CD4-positive, alpha-beta T cell treated with Interleukin-10 for 1 hour (primary cell): ENCODE results near the gene VAV2.

Experiments used
- DNase-seq: peaks from one replicate; pipeline ENCODE4 v3.0.0-alpha.2; 2020

Gene VAV2

DNA sequence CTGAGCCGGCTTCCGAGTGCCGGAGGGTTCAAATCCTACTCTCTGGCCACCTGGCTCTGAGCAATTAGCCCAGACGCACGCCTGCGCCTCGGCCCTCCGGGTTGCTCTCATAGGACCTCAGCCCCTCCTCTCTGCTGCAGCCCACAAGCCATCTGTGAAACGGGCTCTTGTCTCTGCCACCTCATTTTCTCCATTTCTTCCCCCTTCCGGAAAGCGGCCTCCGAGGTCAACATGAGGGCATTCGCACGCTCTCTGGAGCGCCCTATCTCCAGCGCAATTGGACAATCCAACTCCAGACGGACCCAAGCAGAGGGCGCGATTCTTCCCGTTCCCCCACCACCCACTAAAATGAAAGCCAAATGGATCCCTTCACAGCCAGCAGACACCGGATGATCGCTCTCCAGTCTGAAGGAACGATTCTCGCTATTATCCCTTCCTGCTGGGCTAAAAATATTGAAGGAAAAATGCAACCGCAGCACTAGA, 41.5 kb downstream of the VAV2 start:
- no peak for DNase-seq

DNA sequence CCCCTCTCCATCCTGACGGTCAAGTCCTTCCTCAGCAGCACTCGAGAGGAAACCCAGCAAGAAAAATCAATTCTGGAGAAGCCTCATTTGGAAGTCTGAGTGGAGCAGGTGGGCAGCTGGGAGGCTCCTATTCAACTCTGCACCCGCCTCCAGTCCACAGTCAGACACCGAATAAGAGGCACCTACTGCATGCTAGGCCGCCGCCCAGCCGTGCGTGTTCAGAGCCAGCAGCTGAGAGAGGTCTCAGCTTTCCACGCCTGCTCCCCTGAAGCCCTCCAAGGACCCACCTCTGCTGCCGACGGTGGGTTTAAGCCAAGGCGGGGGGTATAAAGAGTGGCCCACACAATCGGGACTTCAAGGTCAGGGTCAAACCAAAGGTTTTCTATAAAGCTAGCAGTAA, 41.9 kb downstream of the VAV2 start:
- DNase-seq = no peak

DNA sequence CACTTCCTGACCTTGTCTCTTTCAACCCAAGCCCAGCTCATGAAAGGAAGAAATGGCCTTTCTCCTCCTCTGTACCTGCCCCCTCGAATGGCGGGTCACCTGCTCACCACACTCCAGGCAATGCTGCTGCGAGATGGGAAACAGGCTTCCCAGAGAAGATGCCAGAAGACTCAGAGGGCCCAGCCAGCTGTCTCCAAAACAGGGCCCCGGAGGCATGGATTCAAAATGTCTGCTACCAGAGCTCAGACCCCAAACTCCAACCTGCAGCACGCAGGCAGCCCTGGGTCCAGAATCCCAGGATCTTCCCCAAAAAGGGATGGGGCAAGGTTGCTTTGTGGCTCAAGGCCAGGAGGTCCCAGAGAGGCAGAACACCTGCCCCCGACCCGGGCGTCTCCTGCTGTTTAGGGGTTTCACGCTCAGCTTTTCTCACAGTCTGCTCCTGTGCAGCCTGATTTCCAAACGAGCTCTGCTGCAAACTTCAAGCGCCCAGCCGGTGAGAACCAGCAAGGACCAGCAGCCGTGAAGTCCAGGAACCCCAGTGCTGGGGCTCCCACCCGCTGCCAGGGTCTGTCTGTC, 42.5 kb downstream of the VAV2 start:
- no peak for DNase-seq

DNA sequence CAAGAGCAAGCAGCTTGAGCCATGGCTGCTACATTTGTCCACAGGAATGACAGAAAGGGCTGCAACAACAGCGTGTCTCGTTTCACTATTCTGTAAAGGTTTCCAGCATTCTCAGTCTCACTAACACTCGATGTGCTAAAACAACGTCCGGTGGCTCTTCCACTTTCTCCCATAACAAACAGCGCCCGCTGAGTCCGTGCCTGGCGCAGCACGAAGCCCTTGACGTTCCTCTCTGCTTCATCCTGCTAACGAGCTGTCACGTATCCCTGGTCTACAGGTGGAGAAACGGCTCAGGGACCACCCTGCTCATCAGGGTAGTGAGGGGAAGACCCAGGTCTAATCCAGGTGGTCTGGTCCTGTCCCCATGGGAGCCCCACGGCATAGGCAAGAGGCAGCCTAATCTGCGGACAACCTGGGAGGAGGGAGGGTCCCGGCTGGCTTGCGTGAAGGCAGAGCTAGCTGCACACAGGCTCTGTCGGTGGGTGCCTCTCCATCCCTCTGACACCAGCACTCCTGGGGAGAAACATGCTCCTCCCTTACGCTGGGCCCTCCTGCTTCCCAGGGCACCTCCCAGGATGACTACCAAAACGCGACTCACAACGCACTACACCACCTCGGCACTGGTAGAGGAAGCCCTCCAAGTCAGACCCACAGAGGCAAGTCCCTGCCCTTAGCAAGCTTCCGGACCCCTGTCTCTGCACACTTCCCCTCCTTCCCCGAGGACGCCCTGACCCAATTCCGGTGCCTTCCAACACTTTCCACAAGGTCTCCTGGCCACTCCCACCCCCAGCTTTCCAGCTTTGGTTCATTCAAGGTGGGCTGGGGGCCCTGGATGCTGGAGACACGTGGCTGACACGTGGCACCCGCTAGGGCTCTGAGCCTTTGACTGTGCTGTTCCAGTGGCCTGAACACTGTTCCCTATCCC, 43.3 kb downstream of the VAV2 start:
- DNase-seq = no peak

DNA sequence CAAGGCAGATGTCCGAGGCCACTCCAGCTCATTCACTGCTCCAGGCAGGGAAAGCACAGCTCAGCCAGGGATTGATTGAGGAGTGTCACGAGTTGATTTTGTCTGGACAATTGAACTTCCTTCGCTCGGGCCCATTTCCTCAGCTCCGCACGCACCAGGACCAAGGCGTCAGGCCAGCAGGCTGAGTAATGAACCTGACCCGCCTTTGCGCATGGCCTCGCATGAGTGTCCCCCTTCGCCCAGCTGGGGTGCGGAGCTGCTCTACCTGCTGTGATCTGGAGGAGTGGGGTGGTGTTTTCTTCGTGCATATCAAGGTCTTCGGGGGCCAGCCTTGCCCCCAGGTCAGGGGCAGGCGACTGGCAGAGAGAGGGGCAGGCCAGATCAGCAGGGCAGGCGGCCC, 44.0 kb downstream of the VAV2 start:
- no peak for DNase-seq

DNA sequence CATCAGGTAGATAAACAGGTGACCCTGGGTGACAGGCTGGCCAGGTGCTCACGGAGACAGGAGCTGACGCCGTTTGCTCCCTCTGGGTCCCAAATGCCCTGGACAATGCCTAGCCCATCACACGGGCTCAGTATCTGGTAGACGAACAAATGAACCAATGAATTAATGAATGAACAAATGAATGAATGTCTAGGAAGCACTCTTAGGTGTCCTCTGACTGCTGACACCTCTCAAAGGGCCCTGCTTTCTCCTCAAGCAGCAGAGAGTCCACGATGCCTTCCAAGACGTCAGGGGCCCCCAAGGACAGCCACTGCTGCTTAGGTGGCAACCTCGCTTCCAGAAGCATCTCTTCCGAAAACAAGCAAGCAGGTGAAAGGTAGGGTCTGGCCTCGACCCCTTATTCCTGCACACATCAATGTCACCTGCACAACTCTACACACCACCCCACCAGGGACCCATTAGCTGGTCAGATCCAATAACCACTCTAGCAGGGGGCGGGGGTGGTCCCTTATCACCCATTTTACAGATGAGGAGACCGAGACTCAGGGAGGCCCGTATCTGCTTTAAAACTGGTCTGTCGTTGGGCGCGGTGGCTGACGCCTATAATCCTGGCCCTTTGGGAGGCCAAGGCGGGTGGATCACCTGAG, 45.2 kb downstream of the VAV2 start:
- no peak for DNase-seq

DNA sequence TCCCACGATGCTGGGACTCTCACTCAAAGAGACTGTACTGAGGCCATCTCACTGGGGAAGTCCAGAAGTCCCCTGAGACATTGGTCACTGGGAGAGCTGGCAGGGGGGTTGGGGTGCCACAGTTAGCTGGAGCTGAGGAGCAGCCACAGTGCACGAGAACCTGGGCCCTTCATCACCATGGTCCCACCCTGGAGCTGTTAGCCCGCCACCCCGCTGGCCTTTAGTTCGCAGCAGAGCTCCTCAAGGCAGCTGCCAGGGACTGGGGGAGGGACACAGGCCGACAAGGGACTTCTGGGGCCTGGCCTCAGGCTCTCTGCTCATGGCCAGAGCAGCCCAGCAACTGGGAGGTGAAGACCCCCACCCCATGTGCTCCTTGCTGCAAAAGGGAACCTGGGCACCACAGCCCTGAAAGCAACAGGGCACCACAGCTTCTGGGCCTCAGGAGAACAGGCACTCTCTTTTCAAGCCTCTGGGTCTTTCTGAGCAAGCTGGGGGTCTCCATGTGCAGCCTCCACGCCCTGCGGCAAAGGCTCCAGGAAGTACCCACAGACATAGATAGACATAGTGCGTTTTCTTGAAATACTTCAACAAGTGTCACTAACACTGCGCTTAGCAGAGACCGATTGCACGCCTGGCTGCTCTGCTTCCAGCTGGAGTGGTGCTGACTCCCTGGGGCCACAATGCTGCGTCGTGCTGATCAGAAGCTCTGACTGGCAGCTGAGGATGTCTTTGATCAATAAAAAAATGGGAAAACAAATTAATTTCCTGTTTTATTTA, 46.0 kb downstream of the VAV2 start:
- DNase-seq = no peak

DNA sequence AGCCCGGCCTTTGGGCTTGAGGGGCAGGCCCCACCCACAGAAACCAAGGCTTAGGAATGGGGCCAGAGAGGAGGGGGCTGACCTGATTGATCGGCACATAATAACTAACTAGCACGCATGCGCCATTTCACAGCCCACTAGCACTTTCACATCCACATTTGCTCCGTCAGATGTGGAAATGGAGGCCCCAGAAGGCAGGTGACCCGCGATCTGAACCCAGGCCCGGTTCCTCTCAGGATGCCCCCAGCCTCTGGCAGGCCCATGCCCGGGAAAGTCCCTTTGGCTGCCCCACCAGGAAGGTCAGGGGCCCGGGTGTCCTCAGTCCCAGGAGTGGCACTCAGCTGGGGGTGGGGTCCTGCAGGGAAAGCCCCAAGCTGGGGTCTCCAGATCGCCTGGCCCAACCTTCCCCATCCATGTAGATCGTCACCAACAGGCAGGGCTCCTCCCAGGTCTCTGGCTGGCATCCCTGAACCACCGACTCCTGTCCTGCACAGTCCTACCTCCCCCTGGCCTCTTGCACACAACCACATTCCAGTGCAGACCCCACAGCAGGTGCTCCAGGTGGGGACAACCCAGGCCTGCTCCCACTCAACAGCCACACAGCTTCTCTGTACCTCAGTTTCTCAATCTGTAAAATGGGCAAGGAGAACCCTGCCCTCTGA, 46.7 kb downstream of the VAV2 start:
- DNase-seq = no peak

DNA sequence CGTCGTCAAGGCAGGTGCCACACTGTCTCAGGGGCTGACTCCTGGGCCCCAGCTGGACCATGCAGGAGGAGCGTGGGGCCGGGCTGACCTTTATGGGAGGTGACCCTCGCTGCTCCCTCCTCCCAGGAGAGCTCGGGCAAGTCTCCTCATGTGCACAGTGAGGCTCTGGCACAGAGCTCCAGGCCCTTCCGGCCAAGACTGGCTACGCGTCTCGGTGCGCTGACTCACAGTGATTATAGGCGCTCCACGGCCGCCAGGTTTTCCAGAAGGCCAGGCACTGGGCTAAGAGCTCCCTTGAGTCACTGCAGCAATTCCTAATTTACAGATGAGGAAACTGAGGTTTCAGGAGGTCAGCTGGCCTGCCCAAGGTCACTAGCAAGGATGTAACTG, 47.4 kb downstream of the VAV2 start:
- DNase-seq = no peak

DNA sequence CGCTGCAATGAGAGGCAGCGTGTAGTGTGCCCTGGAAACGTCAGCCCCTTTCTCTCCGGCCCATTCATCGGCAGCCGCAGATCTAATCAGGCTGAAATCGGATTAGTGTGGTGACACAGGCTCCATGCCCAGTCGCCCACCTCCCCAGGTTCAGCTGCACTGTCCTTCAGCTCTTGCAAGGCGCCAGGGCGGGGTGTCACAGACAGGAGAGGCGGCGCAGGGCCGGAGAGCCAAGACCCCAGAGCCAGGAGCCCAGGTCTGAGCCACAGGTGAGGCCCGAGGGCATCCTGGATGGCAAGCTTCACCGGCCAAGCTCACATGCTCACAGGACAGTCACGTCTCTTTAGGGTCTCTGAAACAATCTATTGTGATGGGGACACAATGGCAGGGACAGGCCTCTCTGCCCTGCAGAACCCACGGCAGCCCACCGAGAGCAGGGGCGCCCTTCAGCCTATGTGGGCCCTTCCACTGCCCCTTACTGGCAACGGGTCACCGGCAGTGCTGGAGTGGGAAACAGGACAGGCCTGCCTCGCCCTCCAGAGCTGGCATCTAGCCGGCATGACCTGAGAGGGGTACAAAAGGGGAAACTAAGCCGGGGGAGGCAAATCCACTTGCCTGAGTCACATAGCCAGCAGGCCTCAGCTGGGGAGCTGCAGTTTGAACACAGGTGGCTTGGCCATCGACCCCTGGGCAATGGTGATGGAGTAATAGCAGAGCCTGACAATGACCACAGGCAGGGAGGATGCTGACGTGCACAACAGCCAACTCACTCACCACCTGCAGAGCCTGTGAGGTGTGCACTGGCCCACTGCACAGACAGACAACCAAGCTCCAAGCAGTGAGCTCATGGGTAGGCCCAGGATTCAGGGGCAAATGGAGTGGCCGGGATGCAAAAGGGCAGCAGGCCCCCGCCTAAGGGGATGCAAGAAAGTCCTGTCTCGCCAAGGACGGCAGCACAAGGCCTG, 48.1 kb downstream of the VAV2 start:
- DNase-seq = no peak

DNA sequence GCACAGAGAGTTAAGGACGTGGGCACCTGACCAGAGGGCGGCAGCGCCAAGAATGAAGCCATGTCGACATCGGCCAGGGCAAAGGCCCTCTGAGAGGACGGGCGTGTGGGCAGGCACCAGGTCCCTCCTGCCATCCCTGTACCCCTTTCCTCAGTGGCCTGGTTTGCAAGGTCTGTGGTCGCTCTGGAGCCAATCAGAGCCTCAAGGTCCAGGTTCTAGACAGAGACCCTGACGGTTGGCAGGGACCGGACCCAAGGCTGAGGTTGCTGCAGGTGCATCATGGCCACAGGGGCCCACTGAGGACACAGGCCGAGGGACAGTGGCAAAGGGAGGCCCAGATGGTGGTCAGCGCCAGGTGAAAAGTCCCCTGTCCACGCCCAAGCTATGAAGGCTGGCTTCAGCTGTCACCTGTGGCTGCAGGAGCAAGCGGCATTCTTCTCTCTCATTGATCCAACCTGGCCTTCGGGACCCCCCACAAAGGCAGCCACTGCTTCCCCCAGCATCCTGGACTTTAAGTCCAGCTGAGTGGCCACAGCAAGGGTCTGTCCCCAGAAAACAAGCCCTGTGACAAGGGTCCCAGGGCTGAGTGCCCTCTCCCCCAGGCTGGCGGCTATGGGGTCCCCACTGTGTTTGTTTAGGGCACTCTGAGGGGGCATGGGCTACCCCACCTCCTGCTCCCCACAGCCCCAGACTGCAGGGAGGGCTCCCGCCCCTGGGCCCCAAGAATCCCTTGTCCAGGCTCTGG, 48.9 kb downstream of the VAV2 start:
- DNase-seq = no peak

DNA sequence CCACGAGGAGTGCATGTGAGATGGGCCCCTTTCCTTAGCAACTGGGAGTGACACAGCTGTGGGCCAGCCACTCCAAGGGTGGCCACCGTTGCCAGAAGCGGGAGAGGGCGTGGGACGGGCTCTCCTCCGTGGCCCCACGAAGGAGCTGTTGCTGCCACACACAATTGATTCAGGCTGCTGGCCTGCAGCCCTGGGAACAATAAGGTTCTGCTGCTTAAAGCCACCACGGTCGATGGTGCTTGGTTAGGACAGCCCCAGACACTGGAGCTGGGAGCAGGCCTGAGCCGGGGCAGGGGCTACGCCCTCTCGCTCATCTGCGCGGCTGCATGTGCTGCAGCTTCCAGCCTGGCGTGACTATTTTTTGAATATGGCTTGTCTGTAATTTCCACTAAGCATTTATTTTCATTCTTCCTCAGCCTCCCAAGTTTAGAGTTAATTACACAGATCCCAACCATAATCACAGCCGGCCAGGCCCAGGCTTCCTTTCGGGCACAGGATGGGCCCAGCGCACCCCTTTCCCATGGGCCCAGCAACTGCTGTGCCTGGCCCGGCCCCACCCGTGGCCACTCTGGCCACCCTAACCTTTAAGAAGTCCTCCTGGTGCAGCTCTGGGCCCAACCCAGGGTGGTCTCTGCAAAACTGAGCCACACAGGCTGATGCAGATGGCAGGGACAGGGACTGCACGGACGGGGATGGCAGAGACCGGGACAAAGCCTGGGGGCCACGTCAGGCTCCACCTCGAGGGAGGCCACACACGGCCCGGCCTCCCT, 49.7 kb downstream of the VAV2 start:
- no peak for DNase-seq

DNA sequence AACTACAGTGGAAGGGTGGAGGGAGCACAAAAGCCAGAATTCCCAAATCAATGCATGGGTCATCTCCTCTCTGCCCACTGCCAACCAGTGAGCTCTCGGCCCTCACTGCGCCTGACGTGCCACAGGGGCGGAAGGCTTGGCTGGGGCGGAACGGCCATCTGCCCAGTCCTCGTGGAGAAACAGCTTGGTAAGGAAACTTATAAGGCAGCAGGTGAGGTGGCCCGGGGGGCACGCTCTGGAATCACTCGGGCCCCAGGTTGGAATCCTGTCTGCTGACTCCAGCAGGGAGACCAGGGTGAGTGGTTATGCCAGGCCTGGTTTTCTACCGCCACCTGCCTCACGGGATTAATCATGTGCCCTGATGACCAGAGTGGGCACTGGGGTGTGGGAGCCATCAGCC, 52.3 kb downstream of the VAV2 start:
- DNase-seq = no peak

DNA sequence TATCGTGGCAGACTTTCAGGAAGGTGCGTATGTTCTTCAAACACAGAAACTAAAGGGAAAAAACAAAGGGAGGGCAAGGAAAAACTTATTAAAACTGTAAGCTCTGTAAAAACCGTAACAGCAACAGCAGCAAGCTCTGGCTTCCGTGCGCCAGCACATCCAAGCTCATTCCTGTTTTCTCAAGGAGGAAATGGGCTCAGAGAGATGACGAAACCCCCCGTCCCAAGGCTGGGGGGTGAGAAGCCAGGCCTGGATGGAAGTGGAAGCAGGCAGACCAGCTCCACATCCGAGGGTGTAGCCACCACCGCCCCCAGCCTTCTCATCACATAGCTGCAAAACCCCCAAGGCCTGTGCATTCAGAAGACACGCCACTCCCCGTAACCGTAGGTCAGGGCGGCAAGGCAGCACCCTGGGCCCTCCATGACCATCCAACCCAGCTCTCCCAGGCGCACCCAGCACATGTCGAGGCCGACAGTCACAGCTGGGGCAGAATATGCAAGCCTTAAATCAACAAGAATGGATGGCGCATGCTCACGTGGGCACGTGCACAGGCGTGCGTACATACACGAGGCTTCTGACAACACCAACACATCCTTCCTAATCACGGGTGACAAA, 52.8 kb downstream of the VAV2 start:
- DNase-seq = no peak

DNA sequence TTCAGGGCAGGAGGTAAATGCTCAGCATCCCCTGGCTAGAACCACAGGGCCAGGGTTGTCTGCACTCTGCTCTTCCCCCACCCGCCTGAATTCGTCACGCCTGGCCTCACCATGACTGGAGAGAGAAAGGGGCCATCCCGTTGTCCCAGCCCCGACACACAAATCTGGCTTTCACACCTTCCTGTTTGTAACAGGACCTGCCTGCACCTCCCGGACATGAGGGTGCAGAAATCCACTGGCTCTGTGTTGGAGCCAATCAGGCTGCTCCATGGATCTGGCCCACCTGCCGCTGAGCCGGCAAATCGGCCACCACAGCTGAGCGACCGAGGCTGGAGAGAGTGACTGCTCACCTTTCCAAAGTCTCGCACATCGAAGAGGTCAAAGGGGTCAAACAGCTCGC, 53.4 kb downstream of the VAV2 start:
- DNase-seq = no peak

DNA sequence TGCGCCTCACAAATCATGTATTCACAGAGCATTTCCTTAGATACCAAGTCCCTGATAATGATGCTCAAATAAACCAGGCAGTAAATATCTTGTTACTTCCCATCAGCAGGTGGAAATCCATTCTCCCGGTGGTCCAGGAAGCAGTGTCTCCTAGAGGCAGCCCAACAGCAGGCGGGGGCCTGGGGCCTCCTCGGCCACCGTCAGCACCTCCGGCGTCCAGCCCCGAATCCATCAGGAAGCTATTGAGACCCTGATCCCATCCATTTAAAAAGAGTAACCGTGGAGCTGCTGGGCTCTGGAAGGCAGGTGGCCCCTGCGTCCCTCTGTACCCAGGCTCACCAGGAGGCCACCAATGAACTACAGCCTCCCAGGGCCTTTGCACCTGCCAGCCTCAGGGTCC, 54.0 kb downstream of the VAV2 start:
- no peak for DNase-seq

DNA sequence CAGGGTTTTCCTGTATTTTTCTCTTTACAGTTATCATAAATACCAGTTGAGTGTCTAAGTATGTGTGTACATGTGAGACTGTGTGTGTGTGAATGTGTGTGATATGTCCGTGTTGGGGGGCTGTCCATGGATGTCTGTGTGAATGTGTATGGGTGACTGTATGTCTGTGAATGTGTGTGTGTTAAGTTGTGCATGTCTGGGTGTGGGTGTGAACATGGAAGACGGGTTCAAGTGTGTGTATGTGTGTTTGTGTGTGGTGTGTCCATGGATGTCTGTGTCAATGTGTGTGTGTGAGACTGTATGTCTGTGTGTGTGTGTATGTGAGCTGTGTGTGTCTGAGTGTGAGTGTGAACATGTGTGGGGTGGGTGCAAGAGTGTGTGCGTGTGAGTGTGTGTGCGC, 55.0 kb downstream of the VAV2 start:
- DNase-seq = no peak

DNA sequence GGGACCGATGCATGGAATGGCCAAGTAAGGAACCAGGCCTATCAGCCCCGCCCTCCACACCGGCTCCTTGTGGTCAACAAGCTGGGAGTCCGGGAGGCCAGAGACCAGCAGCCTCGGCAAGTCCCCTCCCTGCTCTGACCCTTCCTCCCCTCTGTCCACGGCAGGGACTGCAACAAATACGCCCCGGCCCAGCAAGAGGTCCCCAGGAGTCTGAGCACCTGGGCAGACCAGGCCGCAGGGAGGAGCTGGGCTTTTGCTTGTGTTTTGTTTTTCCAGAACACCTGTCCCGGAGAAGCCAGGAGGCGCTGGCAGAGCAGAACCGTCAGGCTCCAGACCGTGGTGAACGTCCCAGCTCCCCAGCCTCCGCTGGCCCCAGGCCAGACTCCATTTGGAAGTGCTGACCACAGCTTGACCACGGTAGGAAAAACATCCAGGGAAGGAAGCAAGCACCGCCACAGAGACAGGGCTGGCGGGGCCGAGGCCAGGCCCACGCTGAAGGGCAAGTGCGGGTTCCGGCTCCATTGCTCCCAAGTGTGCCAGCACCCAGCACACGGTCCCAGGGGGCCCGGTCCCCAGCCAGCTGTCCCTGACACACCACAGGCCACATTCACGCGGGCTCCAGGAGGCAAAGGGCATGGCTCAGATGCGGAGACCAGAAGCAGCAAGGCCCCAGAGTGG, 56.7 kb downstream of the VAV2 start:
- no peak for DNase-seq
